T-cell (primary cell): Measurements from ENCODE around the gene AKAP6. TPM values are rescaled to one million over a fixed set of nuclear protein-coding genes. Genes with fewer than 3 reads are reported as not detected.

Experiments used
- ATAC-seq, 4 experiments: fragments of 200-7000 bp in 3 of 4; fragments of 150-1000 bp in 1 of 4; cut with Tn5 transposase; replicated peaks in 1 of 4; 1 replicate in 3 of 4; 2 replicates in 1 of 4; pipeline ENCODE4 v1.10.0; 2021; ENCODE audit warnings: moderate library complexity in 3 of 4, mild to moderate bottlenecking in 2 of 4, moderate number of reproducible peaks in 1 of 4
- CTCF ChIA-PET, 2 donors: fragments of 300-600 bp; sonication (Branson Sonifier 250); formaldehyde crosslinking; loops; one replicate each; lab custom pipeline; 2022; ENCODE audit warnings: antibody characterized with exemption in 2 of 2; lab: Charles Lee
- POLR2A ChIA-PET, 2 donors: fragments of 300-600 bp; sonication (Branson Sonifier 250); formaldehyde crosslinking; loops; one replicate each; lab custom pipeline; 2022; ENCODE audit warnings: antibody characterized with exemption in 2 of 2; lab: Charles Lee
- DNase-seq, 35 experiments: peaks; one replicate each; pipeline versions ENCODE4 v3.0.0 to v3.0.0-alpha.2; 2013 to 2023
- H3K27ac ChIP-seq: one replicate; pipeline ENCODE4 v1.5.1; 2013; ENCODE audit warnings: low read length
- H3K27me3 ChIP-seq, 2 experiments: replicated peaks in 1 of 2; 1 replicate in 1 of 2; 2 replicates in 1 of 2; pipeline versions ENCODE4 v1.6.1 to v1.7.0; 2013; ENCODE audit warnings: low read length in 1 of 2, mixed read lengths in 1 of 2; ENCODE audit not compliant: control insufficient read depth in 2 of 2, insufficient read depth in 2 of 2; ENCODE audit errors: extremely low read depth in 1 of 2
- H3K36me3 ChIP-seq, 2 donors: 1 replicate in 1 of 2; 2 replicates in 1 of 2; pipeline versions ENCODE4 v1.6.1 to v1.7.0; 2013; ENCODE audit warnings: low read length in 1 of 2; ENCODE audit not compliant: control insufficient read depth in 2 of 2, insufficient read depth in 1 of 2; ENCODE audit errors: extremely low read depth in 1 of 2
- H3K4me1 ChIP-seq, 2 experiments: 1 replicate in 1 of 2; 2 replicates in 1 of 2; pipeline versions ENCODE4 v1.6.1 to v1.7.0; 2013; ENCODE audit warnings: low read length in 2 of 2, mixed read lengths in 1 of 2; ENCODE audit not compliant: insufficient read depth in 2 of 2, control insufficient read depth in 1 of 2; ENCODE audit errors: extremely low read depth in 1 of 2
- H3K4me3 ChIP-seq, 2 donors: 1 replicate in 1 of 2; 2 replicates in 1 of 2; pipeline versions ENCODE4 v1.5.1 to v1.7.0; 2013; ENCODE audit warnings: mild to moderate bottlenecking in 2 of 2, low read length in 1 of 2, moderate library complexity in 1 of 2; ENCODE audit not compliant: control insufficient read depth in 1 of 2; ENCODE audit errors: extremely low read depth in 1 of 2
- H3K9me3 ChIP-seq: 2 replicates; pipeline ENCODE4 v1.7.0; 2013
- H3K27ac Mint-ChIP-seq, 2 donors: one replicate each; pipeline ENCODE4 v1.8.0; 2020 to 2021; ENCODE audit warnings: mild to moderate bottlenecking in 2 of 2, mixed read lengths in 2 of 2
- H3K27me3 Mint-ChIP-seq, 2 donors: one replicate each; pipeline ENCODE4 v1.8.0; 2021 to 2022; ENCODE audit warnings: mixed read lengths in 2 of 2
- H3K36me3 Mint-ChIP-seq: one replicate; pipeline ENCODE4 v1.8.0; 2021; ENCODE audit warnings: mixed read lengths
- H3K4me1 Mint-ChIP-seq, 3 donors: one replicate each; pipeline ENCODE4 v1.8.0; 2020 to 2022; ENCODE audit warnings: mixed read lengths in 3 of 3, mild to moderate bottlenecking in 1 of 3
- H3K4me3 Mint-ChIP-seq, 3 donors: one replicate each; pipeline ENCODE4 v1.8.0; 2020 to 2022; ENCODE audit warnings: mild to moderate bottlenecking in 3 of 3, mixed read lengths in 3 of 3, moderate library complexity in 3 of 3
- H3K9me3 Mint-ChIP-seq, 3 donors: one replicate each; pipeline ENCODE4 v1.8.0; 2020 to 2022; ENCODE audit warnings: mixed read lengths in 3 of 3
- WGBS: methylation state at CpG from one replicate; pipeline ENCODE4 v1.1.5; 2013; ENCODE audit warnings: missing lambda C conversion rate; ENCODE audit not compliant: insufficient coverage; 5-methylcytosine and 5-hydroxymethylcytosine counted together
- total RNA-seq, 35 experiments: library from RNA in 6 of 35; stranded (reverse) in 6 of 35; fragments of 120-200 nt in 1 of 35; gene quantifications; one replicate each; pipeline versions ENCODE4 v1.2.1 to v1.2.4 and lab custom pipeline; 2013 to 2026

Gene AKAP6
- total RNA-seq, 5 donors from 2014 or later (not counting 1 experiment from before 2014, with no cell fraction given) = 1.7 to 6.6 (median 2.6) TPM

DNA sequence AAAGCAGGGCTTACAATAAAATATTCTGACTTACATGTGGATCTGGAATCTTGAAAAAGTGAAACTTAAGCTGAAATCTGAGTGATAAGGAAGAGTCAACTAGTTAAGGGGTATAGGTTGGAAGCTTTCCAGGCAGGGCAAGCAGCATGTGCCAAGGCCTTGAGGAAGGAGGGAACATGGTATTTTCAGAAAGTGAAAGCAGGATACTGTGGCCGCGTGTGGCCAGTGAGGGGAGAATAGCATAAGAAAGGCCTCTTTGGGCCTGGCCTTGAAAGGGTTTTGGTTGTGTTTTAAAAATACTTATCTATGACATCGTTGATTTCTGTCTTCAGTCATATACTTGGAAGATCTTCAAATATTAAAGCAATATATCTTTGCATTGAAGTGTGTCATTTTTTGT, 213.4 kb downstream of the AKAP6 start:
- CTCF ChIA-PET = no interaction called here
- WGBS = no CpG with 5 or more reads among the region's 3 CpGs

DNA sequence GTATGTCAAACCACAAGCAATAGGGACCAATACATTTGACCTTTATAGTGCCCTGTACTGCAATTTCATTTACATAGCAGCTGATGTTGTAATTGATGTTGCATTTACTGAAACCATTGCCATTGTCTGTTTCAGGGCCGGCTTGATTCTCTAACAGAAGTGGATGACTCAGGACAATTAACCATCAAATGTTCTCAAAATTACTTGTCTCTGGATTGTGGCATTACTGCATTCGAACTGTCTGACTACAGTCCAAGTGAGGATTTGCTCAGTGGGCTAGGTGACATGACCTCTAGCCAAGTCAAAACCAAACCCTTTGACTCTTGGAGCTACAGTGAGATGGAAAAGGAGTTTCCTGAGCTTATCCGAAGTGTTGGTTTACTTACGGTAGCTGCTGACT, 216.0 kb downstream of the AKAP6 start:
- H3K36me3 Mint-ChIP-seq = no peaks in the 10 kb centered on the region
- WGBS = 71% methylated on average over 2 of the region's 4 CpGs
- no peaks in the 10 kb centered on the region for H3K27me3 ChIP-seq
- H3K9me3 Mint-ChIP-seq = no peaks in the 10 kb centered on the region
- H3K4me1 ChIP-seq = no peaks in the 10 kb centered on the region
- H3K4me3 ChIP-seq = no peak overlapping the region
- no peaks in the 10 kb centered on the region for H3K9me3 ChIP-seq
- no peak overlapping the region for H3K4me3 Mint-ChIP-seq
- no peaks in the 10 kb centered on the region for H3K4me1 Mint-ChIP-seq
- no peaks in the 10 kb centered on the region for H3K36me3 ChIP-seq
- DNase-seq (no peak), ATAC-seq (no peak)
- ChIA-PET POLR2A (no interaction called here), CTCF (no interaction called here)
- H3K27me3 Mint-ChIP-seq = no peaks in the 10 kb centered on the region
- no peak overlapping the region for H3K27ac ChIP-seq
- no peak overlapping the region for H3K27ac Mint-ChIP-seq

More for the DNA sequence above, 213.4 kb downstream of the AKAP6 start:
- Mint-ChIP-seq H3K9me3 (no peaks in the 10 kb centered on the region), H3K27ac (no peak overlapping the region), H3K4me1 (no peaks in the 10 kb centered on the region), H3K4me3 (no peak overlapping the region), H3K27me3 (no peaks in the 10 kb centered on the region), H3K36me3 (no peaks in the 10 kb centered on the region)
- H3K4me3 ChIP-seq = no peak overlapping the region
- no peak for DNase-seq
- H3K36me3 ChIP-seq = no peaks in the 10 kb centered on the region
- no peaks in the 10 kb centered on the region for H3K9me3 ChIP-seq
- no peak overlapping the region for H3K27ac ChIP-seq
- POLR2A ChIA-PET = no interaction called here
- H3K4me1 ChIP-seq = no peaks in the 10 kb centered on the region
- H3K27me3 ChIP-seq = no peaks in the 10 kb centered on the region
- no peak for ATAC-seq

DNA sequence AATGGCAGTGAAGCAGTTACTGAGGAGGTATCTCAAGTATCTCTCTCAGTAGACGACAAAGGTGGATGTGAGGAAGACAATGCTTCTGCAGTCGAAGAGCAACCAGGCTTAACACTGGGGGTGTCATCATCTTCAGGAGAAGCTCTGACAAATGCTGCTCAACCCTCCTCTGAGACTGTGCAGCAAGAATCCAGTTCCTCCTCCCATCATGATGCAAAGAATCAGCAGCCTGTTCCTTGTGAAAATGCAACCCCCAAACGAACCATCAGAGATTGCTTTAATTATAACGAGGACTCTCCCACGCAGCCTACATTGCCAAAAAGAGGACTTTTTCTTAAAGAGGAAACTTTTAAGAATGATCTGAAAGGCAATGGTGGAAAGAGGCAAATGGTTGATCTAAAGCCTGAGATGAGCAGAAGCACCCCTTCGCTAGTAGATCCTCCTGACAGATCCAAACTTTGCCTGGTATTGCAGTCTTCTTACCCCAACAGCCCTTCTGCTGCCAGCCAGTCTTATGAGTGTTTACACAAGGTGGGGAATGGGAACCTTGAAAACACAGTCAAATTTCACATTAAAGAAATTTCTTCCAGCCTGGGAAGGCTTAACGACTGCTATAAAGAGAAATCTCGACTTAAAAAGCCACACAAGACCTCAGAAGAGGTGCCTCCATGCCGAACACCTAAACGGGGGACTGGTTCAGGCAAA, 216.6 kb downstream of the AKAP6 start:
- ATAC-seq (no peak), DNase-seq (no peak)
- Histone ChIP-seq H3K36me3 (no peaks in the 10 kb centered on the region), H3K4me1 (no peaks in the 10 kb centered on the region), H3K27me3 (no peaks in the 10 kb centered on the region), H3K4me3 (no peak overlapping the region), H3K9me3 (no peaks in the 10 kb centered on the region), H3K27ac (no peak overlapping the region)
- H3K4me3 Mint-ChIP-seq = no peak overlapping the region
- H3K9me3 Mint-ChIP-seq = no peaks in the 10 kb centered on the region
- CTCF ChIA-PET = no interaction called here
- no peaks in the 10 kb centered on the region for H3K4me1 Mint-ChIP-seq
- H3K27me3 Mint-ChIP-seq = no peaks in the 10 kb centered on the region
- 82% methylated on average over 4 of the region's 10 CpGs for WGBS
- H3K27ac Mint-ChIP-seq = no peak overlapping the region
- POLR2A ChIA-PET = no interaction called here
- H3K36me3 Mint-ChIP-seq = no peaks in the 10 kb centered on the region

DNA sequence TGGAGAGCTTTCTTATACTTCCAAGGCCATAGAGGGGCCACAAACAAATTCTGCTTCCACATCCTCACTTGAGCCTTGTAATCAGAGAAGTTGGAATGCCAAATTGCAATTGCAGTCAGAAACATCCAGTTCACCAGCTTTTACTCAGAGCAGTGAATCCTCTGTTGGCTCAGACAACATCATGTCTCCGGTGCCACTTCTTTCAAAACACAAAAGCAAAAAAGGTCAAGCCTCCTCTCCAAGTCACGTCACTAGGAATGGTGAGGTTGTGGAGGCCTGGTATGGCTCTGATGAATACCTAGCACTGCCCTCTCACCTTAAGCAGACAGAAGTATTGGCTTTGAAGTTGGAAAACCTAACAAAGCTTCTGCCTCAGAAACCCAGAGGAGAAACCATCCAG, 217.1 kb downstream of the AKAP6 start:
- Mint-ChIP-seq H3K9me3 (no peaks in the 10 kb centered on the region), H3K36me3 (no peaks in the 10 kb centered on the region), H3K27me3 (no peaks in the 10 kb centered on the region), H3K4me1 (no peaks in the 10 kb centered on the region), H3K4me3 (no peak overlapping the region), H3K27ac (no peak overlapping the region)
- DNase-seq (no peak), ATAC-seq (no peak)
- Histone ChIP-seq H3K9me3 (no peaks in the 10 kb centered on the region), H3K4me3 (no peak overlapping the region), H3K27ac (no peak overlapping the region), H3K4me1 (no peaks in the 10 kb centered on the region), H3K36me3 (no peaks in the 10 kb centered on the region), H3K27me3 (no peaks in the 10 kb centered on the region)
- WGBS = no CpG with 5 or more reads among the region's 2 CpGs
- CTCF ChIA-PET = no interaction called here
- POLR2A ChIA-PET = no interaction called here

DNA sequence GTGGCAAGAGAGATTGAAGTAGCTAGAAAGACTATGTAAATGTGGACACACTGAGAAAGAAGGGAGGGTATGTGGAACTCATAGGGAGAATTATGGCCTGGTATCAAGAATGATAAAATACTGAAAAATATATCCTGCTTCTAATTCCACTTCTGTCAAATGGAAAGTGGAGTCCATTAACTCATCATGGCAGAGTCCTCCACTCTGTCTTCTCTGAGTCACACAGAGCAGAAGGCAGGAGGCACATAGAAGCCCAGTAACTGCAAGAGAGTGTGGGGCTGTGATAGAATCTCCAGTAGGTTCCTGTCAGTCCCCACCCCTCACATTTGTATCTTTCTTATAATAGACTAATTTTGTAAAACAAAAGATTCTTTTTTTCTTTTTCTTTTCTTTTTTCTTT, 223.7 kb downstream of the AKAP6 start:
- ChIA-PET CTCF (no interaction called here), POLR2A (no interaction called here)
- Mint-ChIP-seq H3K27me3 (no peaks in the 10 kb centered on the region), H3K4me1 (no peaks in the 10 kb centered on the region), H3K36me3 (no peaks in the 10 kb centered on the region), H3K9me3 (no peaks in the 10 kb centered on the region), H3K4me3 (no peak overlapping the region), H3K27ac (no peak overlapping the region)
- Histone ChIP-seq H3K9me3 (no peaks in the 10 kb centered on the region), H3K36me3 (no peaks in the 10 kb centered on the region), H3K4me1 (no peaks in the 10 kb centered on the region), H3K4me3 (no peak overlapping the region), H3K27ac (no peak overlapping the region), H3K27me3 (no peaks in the 10 kb centered on the region)
- DNase-seq (no peak), ATAC-seq (no peak)

DNA sequence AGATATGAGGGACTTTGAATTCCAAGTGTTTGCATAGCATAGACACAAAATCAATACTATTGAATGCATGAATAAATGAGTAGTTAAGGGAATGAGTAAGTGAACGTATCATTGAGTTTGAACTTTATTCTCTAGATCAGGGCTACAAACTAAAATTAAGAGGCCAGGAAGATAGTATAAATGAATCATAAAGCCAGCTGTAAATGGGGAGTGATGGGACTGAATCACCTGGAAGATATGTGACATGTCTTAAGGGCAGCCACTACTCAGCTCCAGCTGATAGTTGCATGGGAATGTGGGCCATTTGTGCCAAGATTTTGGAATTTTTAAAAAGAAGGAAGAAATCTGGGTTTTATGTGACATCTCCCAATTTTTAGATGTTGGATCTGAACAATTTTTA, 229.9 kb downstream of the AKAP6 start:
- no CpG with 5 or more reads among the region's 1 CpG for whole genome bisulfite sequencing
- H3K27ac ChIP-seq = no peak overlapping the region
- no peak overlapping the region for H3K4me3 ChIP-seq
- no peak for DNase-seq
- Mint-ChIP-seq H3K36me3 (no peaks in the 10 kb centered on the region), H3K9me3 (no peaks in the 10 kb centered on the region), H3K4me1 (peaks cover 0 to under 1% (median under 1%) of the 10 kb centered on the region in 3 donors), H3K27me3 (no peaks in the 10 kb centered on the region), H3K4me3 (no peak overlapping the region), H3K27ac (no peak overlapping the region)
- H3K36me3 ChIP-seq = no peaks in the 10 kb centered on the region
- ChIA-PET CTCF (interaction anchor here in 1 of 2 donors (0.6 kb wide), 1 partner anchor 34 kb away, joined by 3 read pairs; no protein-coding TSS in a partner anchor), POLR2A (no interaction called here)
- H3K27me3 ChIP-seq = no peaks in the 10 kb centered on the region
- no peaks in the 10 kb centered on the region for H3K9me3 ChIP-seq
- no peaks in the 10 kb centered on the region for H3K4me1 ChIP-seq
- no peak for ATAC-seq
